KBM-7 (cell line): ENCODE measurements around the gene TNKS2.
A peak's percentile ranks its signal among the peaks of the same experiment; 100 is the strongest.
"Not testable (repeated sequence)": the region's sequence is repeated elsewhere in the genome, so short reads cannot be mapped to it uniquely, and the experiment has no call there.

Experiments used
- DNase-seq: peaks from one replicate; pipeline ENCODE4 v3.0.0-alpha.2; 2015
- in situ Hi-C: fragments of 300-500 bp; cut with MboI; formaldehyde crosslinking; loops from 2 replicates; pipeline ENCODE4 v1.14.3; 2020; ENCODE audit warnings: low sequenced_read_pairs, low pct_unique_long_range_greater_than_20kb, mixed read lengths

The TNKS2 gene

DNA sequence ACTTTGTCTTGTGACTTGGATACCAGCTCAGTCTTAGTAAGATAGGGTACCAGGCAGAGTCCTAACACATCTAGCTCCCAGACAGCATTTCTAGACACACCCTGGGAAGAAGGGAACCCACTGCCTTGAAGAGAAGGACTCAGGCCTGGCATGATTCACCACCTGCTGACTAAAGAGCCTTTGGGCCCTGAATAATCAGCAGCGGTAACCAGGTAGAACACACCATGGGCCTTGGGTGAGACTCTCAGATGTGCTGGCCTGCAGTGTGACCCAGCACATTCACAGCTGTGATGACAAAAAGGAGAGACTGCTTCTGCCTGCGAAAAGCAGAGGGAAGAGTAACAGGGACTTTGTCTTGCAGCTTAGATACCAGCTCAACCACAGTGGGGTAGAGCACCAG is 10.4 kb upstream of the TNKS2 start:
- in situ Hi-C loops, result no loop called here
- no peak for DNase-seq

- in situ Hi-C loops, result no loop called here
- no peak for DNase-seq
Observed at GRCh38 chr10:91788527-91788926, 9.7 kb upstream of the TNKS2 start.

- peak; percentile 31 for DNase-seq
- in situ Hi-C loops, result no loop called here
Observed at GRCh38 chr10:91796331-91797047, 1.7 kb upstream of the TNKS2 start.

DNA sequence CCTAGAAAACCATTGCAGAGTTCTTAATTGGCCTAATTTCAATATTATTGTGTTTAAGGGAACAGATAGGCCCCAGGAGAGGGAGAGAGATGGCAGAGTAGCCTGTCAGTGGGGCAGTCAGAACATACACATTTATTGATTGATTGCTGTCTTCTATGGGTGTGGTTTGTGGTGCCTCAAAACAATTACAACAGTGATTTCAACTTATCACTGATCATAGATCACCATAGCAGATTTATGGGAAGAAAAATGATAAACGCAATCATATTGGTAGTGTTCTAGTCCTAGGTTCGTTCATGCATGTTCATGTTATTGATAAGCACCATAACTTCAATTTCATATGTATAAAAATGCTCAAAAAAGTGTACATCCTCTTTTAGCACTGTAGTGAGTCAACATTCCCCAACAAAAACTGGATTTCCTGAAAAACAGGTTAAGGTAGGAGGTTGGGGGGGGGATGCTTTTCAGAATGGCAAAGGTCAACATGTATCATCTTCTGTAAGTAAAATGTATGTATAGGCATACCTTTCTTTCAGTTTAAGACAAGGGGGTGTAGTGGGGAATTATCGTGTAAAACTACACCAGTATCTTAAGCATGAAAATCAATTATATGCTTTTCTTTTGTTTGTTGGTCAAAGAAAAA is 1.1 kb upstream of the TNKS2 start:
- no peak for DNase-seq
- in situ Hi-C loops, result no loop called here

DNA sequence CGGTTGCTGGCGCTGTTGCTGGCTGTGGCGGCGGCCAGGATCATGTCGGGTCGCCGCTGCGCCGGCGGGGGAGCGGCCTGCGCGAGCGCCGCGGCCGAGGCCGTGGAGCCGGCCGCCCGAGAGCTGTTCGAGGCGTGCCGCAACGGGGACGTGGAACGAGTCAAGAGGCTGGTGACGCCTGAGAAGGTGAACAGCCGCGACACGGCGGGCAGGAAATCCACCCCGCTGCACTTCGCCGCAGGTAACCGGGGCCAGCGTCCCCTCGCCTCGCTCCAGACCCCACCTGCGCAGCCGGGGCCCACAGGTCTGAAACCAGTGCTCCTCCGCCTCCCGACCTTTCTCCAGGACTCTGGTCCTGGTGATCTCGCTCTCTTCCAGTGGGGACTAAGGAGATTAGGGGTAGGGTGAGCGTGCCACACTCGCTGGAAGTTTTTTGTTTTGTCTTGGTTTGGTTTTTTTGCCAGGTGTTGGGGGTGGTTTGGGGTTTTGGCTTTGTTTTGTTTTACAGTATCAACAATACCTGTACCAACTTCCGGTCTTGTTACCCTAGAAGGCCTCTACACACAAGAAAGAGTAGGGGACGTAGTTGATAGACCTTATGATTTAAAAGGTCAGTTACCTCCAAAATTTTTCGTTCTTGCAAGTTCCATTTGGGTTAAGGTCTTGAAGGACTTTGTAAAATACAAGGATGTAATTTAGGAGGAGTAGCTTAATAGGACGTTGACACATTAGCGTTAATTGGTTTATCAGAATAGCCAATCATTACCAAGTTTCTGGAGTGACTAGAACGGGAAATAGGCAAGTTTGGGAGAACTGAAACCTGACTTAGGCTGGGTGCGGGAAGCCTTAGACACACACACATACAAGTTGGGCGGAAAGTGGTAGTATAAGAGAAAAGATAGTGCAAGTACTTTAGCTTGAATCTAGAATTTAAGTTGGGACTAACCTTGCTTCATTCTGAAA is 704 bp downstream of the TNKS2 start:
- in situ Hi-C loops, result no loop called here

DNA sequence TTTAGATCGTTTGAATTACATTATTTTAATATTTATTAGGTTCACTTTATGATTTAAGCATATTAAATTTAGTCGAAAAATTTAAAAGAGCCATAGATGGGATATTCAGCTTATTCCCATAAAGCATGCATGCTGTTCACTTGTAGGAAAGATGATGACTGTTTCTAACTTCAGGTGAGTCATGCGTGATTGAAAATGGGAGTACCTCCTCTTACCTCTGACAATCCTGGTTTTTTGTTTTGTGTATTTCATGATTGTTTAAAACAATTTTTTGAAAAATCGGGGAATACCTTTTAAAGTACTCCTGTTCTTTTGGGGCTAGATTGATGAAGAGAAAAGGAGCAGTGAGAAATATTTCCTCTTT is 1.4 kb downstream of the TNKS2 start:
- in situ Hi-C loops, result no loop called here
- no peak for DNase-seq

More for the DNA sequence above, 704 bp downstream of the TNKS2 start:
- peak; percentile 65 for DNase-seq

- in situ Hi-C loops, result no loop called here
- DNase-seq, result no peak
Observed at GRCh38 chr10:91800182-91800581, 2.0 kb downstream of the TNKS2 start.

DNA sequence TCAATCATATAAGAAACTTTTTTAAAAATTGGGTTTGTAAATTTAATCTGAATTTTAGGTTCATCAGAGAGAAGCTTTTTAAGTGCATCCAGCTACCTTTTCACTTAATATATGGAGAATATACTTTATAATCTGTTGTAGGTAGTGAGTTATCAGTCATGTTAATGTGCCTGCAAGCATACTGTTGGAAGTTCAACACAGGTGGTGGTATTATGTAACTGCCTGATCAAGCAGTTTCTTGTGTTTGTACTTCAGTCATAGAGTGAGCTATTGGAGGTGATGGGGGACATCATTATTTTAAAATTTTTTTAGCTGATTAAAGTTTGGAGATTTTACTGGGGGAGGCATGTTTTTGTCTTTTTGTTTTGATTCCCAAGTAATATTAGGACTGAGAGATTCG is 2.5 kb downstream of the TNKS2 start:
- no peak for DNase-seq
- in situ Hi-C loops, result no loop called here

- in situ Hi-C loops, result no loop called here
- DNase-seq, result no peak
Observed at GRCh38 chr10:91803386-91804125, 5.3 kb downstream of the TNKS2 start.

GRCh38 chr10:91804126-91804510 is 5.9 kb downstream of the TNKS2 start:
- no peak for DNase-seq
- in situ Hi-C loops, result no loop called here

DNA sequence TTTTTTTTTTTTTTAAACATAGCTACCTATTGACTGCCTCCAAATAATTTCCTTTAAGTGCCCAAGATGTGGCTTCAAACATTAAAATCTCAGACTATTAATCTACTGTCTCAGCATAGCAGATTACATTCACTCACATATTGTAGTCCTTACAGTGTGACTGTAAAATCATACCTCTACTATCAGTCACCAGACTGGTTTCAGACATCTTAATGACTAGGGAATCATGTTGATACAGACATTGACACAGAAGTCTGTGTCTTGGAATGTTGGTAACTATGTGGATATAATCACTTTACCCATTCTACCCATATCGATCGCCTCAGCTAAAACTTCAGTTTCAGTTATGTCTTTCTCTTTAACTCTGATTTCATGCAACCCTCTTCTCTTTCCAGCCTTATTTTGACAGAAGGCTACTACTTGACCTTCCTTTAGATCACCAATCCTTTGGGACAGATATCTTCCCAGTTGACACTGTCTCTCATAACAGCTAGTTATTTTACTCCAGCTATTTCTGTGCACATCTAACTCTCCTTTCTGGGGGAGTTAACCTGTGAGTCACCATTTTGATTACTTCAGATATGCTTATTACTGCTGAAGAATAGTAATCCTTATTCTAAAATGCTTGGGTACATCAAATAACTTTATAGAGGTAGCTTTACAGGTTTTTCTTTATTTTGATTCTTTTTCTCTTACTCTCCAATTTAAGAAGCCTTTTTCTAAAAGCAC is 7.0 kb downstream of the TNKS2 start:
- no peak for DNase-seq
- in situ Hi-C loops, result no loop called here

GRCh38 chr10:91807264-91807663 is 9.0 kb downstream of the TNKS2 start:
- DNase-seq, in situ Hi-C loops: not testable (repeated sequence)

DNA sequence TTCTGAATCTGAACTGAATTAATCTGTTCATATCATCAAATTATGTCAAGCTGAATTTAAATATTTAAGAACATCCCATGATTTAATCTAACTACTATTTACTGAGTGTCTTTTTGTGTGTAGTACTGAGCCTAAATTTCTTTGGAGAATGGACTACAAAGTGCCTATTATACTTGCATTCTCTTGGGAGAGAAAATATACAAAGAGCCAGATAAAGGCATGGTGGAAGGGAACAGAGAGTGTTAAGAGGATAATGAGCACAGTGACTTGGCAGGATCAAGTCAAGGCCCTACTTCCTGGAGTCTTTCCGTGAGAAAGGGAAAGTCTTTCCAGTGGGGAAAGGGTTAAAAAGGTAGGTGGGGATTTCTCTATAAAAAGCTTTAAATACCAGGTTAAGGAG is 15.0 kb downstream of the TNKS2 start:
- in situ Hi-C loops, result no loop called here
- DNase-seq, result no peak

- DNase-seq, result no peak
- in situ Hi-C loops, result no loop called here
Observed at GRCh38 chr10:91816981-91817380, 18.8 kb downstream of the TNKS2 start.

- DNase-seq, result no peak
- in situ Hi-C loops, result no loop called here
Observed at GRCh38 chr10:91820144-91820543, 21.9 kb downstream of the TNKS2 start.

GRCh38 chr10:91824076-91824475 is 25.9 kb downstream of the TNKS2 start:
- no peak for DNase-seq
- in situ Hi-C loops, result no loop called here

DNA sequence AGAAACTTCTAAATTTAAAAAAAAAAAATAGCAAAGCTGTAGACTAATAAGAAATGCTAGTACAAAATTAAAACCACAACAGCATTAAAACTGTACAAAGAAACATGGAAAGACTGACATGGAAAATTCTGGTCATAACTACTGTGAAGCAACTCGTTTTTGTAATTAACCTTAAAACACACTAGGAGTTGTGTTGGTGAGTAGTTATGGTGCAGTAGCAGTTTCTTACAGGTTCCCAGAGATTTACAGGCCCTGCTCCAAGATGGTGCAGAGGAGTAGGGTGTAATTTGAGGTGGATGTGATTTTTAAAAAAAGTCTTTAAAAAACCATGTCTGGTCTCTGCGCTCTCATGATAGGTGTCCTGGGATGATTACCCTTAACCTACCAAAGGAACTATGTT is 31.0 kb downstream of the TNKS2 start:
- in situ Hi-C loops, result no loop called here

DNA sequence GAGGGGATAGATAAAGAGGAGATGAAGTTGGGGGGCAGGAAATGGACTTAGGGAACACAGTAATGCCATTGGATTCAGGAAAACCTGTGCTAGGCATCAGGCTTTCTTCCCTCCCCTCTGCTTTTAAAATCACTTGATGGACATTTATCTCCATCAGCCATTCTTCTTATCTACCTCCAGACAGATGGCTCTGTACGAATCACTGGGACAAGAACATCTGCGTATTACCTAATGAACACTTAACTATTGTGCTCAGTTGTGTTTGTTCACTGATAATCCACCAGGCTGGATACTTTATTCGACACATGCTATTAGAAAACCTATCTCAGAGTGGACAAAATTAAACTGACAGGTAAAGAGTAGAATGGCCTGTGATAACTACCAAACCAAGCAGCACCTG is 40.0 kb downstream of the TNKS2 start:
- in situ Hi-C loops, result no loop called here

More for the DNA sequence above, 31.0 kb downstream of the TNKS2 start:
- DNase-seq, result no peak

GRCh38 chr10:91843083-91843482 is 44.9 kb downstream of the TNKS2 start:
- no peak for DNase-seq
- in situ Hi-C loops, result no loop called here

More for the DNA sequence above, 40.0 kb downstream of the TNKS2 start:
- no peak for DNase-seq
